Activated T-cell treated with anti-CD3 and anti-CD28 coated beads for 4 hours (primary cell): ENCODE measurements around the gene BTBD1.
"Not testable (repeated sequence)": the region's sequence is repeated elsewhere in the genome, so short reads cannot be mapped to it uniquely, and the experiment has no call there.

Experiments used
- DNase-seq: peaks from one replicate; pipeline ENCODE4 v3.0.0-alpha.2; 2020

The BTBD1 gene

GRCh38 chr15:83053151-83053550 lies 13.9 kb downstream of the BTBD1 start:
- no peak for DNase-seq

GRCh38 chr15:83046558-83047127 lies 20.4 kb downstream of the BTBD1 start:
- no peak for DNase-seq

- DNase-seq = no peak
These were observed 22.9 kb downstream of the BTBD1 start for GRCh38 chr15:83044156-83044555.

GRCh38 chr15:83039206-83039605 lies 27.8 kb downstream of the BTBD1 start:
- DNase-seq = no peak

- no peak for DNase-seq
These were observed 30.8 kb downstream of the BTBD1 start for GRCh38 chr15:83036253-83036652.

- not testable (repeated sequence) for DNase-seq
These were observed 35.8 kb downstream of the BTBD1 start for GRCh38 chr15:83031234-83031633.

GRCh38 chr15:83030021-83030420 lies 37.0 kb downstream of the BTBD1 start:
- no peak for DNase-seq

GRCh38 chr15:83018436-83018835 lies 48.6 kb downstream of the BTBD1 start:
- no peak for DNase-seq

GRCh38 chr15:83016906-83017305 lies 50.1 kb downstream of the BTBD1 start:
- DNase-seq = no peak

GRCh38 chr15:83015361-83015760 lies 51.7 kb downstream of the BTBD1 start:
- DNase-seq = no peak

GRCh38 chr15:83014205-83014653 lies 52.8 kb downstream of the BTBD1 start:
- DNase-seq = no peak

- no peak for DNase-seq
These were observed 54.4 kb downstream of the BTBD1 start for GRCh38 chr15:83012636-83013035.

- no peak for DNase-seq
These were observed 55.0 kb downstream of the BTBD1 start for GRCh38 chr15:83012076-83012426.

- DNase-seq = peak; percentile 67
These were observed 55.6 kb downstream of the BTBD1 start, which contains the start of gene C15orf40 for GRCh38 chr15:83011271-83012075. C15orf40 (minus strand) TSS chr15:83011639; CDS start chr15:83011607, 32 bp downstream.

- peak; percentile 71 for DNase-seq
These were observed 56.3 kb downstream of the BTBD1 start for GRCh38 chr15:83010709-83011270.

GRCh38 chr15:83000672-83001031 lies 66.4 kb downstream of the BTBD1 start:
- not testable (repeated sequence) for DNase-seq

- no peak for DNase-seq
These were observed 67.0 kb downstream of the BTBD1 start for GRCh38 chr15:82999905-83000671.

- no peak for DNase-seq
These were observed 67.6 kb downstream of the BTBD1 start for GRCh38 chr15:82999426-82999825.

- no peak for DNase-seq
These were observed 71.1 kb downstream of the BTBD1 start for GRCh38 chr15:82995938-82996337.

GRCh38 chr15:82995076-82995475 lies 72.0 kb downstream of the BTBD1 start:
- DNase-seq = no peak

GRCh38 chr15:82993144-82993543 lies 73.9 kb downstream of the BTBD1 start:
- no peak for DNase-seq

- no peak for DNase-seq
These were observed 74.5 kb downstream of the BTBD1 start for GRCh38 chr15:82992436-82992998.

GRCh38 chr15:82986442-82986780 lies 80.6 kb downstream of the BTBD1 start:
- peak; percentile 2 for DNase-seq
